CD14-positive monocyte (primary cell): ENCODE results near the gene NAPSA. TPM values are rescaled to one million over a fixed set of nuclear protein-coding genes. Genes with fewer than 3 reads are reported as not detected.
A peak's percentile ranks its signal among the peaks of the same experiment; 100 is the strongest.

Source experiments
- DNase-seq, 3 donors: peaks; one replicate each; pipeline ENCODE4 v3.0.0-alpha.2; 2011 to 2022
- H2AFZ ChIP-seq: 2 replicates; pipeline ENCODE4 v1.6.0; 2012; ENCODE audit warnings: mild to moderate bottlenecking, low read depth, low read length, inconsistent platforms; ENCODE audit not compliant: insufficient read depth, poor library complexity, severe bottlenecking
- H3K27ac ChIP-seq, 2 donors: 1 replicate in 1 of 2; 2 replicates in 1 of 2; pipeline ENCODE4 v1.5.1; 2012 to 2013; ENCODE audit warnings: low read length in 2 of 2, control low read depth in 1 of 2, inconsistent platforms in 1 of 2, low read depth in 1 of 2, mild to moderate bottlenecking in 1 of 2
- H3K27me3 ChIP-seq, 2 donors: one replicate each; pipeline versions ENCODE4 v1.6.0 to v1.6.1; 2011 to 2013; ENCODE audit warnings: low read length in 2 of 2; ENCODE audit not compliant: control insufficient read depth in 2 of 2, insufficient read depth in 2 of 2
- H3K36me3 ChIP-seq, 2 donors: replicated peaks in 1 of 2; 1 replicate in 1 of 2; 2 replicates in 1 of 2; pipeline versions ENCODE4 v1.5.1 to v1.6.1; 2012 to 2013; ENCODE audit warnings: low read length in 2 of 2, control low read depth in 1 of 2, inconsistent platforms in 1 of 2, mild to moderate bottlenecking in 1 of 2; ENCODE audit not compliant: insufficient read depth in 2 of 2, control insufficient read depth in 1 of 2
- H3K4me1 ChIP-seq, 2 donors: 1 replicate in 1 of 2; 2 replicates in 1 of 2; pipeline versions ENCODE4 v1.5.1 to v1.6.1; 2012 to 2013; ENCODE audit warnings: low read length in 2 of 2, control low read depth in 1 of 2, inconsistent platforms in 1 of 2, mild to moderate bottlenecking in 1 of 2, moderate library complexity in 1 of 2; ENCODE audit not compliant: insufficient read depth in 2 of 2, control insufficient read depth in 1 of 2
- H3K4me2 ChIP-seq: replicated peaks from 2 replicates; pipeline ENCODE3; 2012; ENCODE audit warnings: low read length, moderate library complexity, mild to moderate bottlenecking; ENCODE audit not compliant: poor library complexity, severe bottlenecking; ENCODE audit errors: extremely low read depth
- H3K4me3 ChIP-seq, 3 experiments: fragments of 200-600 bp in 1 of 3; sonication (generic) in 1 of 3; replicated peaks in 1 of 3; 1 replicate in 2 of 3; 2 replicates in 1 of 3; pipeline ENCODE4 v1.5.1; 2011 to 2013; ENCODE audit warnings: low read length in 3 of 3, mild to moderate bottlenecking in 3 of 3, control low read depth in 2 of 3, low read depth in 2 of 3, inconsistent platforms in 1 of 3, moderate library complexity in 1 of 3
- H3K79me2 ChIP-seq: 2 replicates; pipeline ENCODE4 v1.6.0; 2012; ENCODE audit warnings: mild to moderate bottlenecking, control low read depth, inconsistent platforms, low read length, moderate library complexity; ENCODE audit not compliant: insufficient read depth
- H3K9ac ChIP-seq: 2 replicates; pipeline ENCODE4 v1.6.0; 2017; ENCODE audit warnings: low read length, mild to moderate bottlenecking; ENCODE audit not compliant: insufficient read depth, poor library complexity, severe bottlenecking
- H3K9me3 ChIP-seq, 2 donors: replicated peaks in 1 of 2; 1 replicate in 1 of 2; 2 replicates in 1 of 2; pipeline versions ENCODE4 v1.5.1 to v1.6.1; 2012 to 2013; ENCODE audit warnings: low read length in 2 of 2, control low read depth in 1 of 2; ENCODE audit not compliant: control insufficient read depth in 1 of 2, insufficient read depth in 1 of 2
- H4K20me1 ChIP-seq: 2 replicates; pipeline ENCODE4 v1.6.0; 2012; ENCODE audit warnings: mild to moderate bottlenecking, low read length, control low read depth, moderate library complexity; ENCODE audit not compliant: insufficient read depth
- H3K27ac Mint-ChIP-seq, 7 donors: one replicate each; pipeline ENCODE4 v1.8.0; 2020; ENCODE audit warnings: mild to moderate bottlenecking in 7 of 7, mixed read lengths in 7 of 7, moderate library complexity in 6 of 7, inconsistent platforms in 2 of 7
- H3K27me3 Mint-ChIP-seq, 3 donors: one replicate each; pipeline ENCODE4 v1.8.0; 2021 to 2022; ENCODE audit warnings: low read depth in 3 of 3, mild to moderate bottlenecking in 3 of 3, mixed read lengths in 3 of 3, moderate library complexity in 3 of 3, inconsistent platforms in 1 of 3
- H3K36me3 Mint-ChIP-seq, 2 donors: one replicate each; pipeline ENCODE4 v1.8.0; 2020; ENCODE audit warnings: mixed read lengths in 2 of 2, inconsistent platforms in 1 of 2, mild to moderate bottlenecking in 1 of 2
- H3K4me1 Mint-ChIP-seq: one replicate; pipeline ENCODE4 v1.8.0; 2020; ENCODE audit warnings: mild to moderate bottlenecking, mixed read lengths
- H3K4me3 Mint-ChIP-seq, 2 donors: one replicate each; pipeline ENCODE4 v1.8.0; 2020; ENCODE audit warnings: mild to moderate bottlenecking in 2 of 2, mixed read lengths in 2 of 2, moderate library complexity in 1 of 2
- H3K9me3 Mint-ChIP-seq, 7 donors: one replicate each; pipeline ENCODE4 v1.8.0; 2020 to 2022; ENCODE audit warnings: mixed read lengths in 7 of 7, mild to moderate bottlenecking in 6 of 7, moderate library complexity in 6 of 7, inconsistent platforms in 2 of 7
- WGBS: methylation state at CpG from one replicate; pipeline ENCODE4 v1.1.5; 2013; ENCODE audit warnings: missing lambda C conversion rate; ENCODE audit not compliant: insufficient coverage; 5-methylcytosine and 5-hydroxymethylcytosine counted together
- intact Hi-C, 2 donors: fragments of 100-400 bp; cut with micrococcal nuclease; formaldehyde crosslinking; loops; one replicate each; pipeline versions ENCODE4 v1.15.0 to v1.15.1; 2023
- polyA minus RNA-seq: library from RNA; depleted of rRNA, polyadenylated mRNA; stranded (reverse); fragments of >200 nt; gene quantifications from 2 replicates; pipeline ENCODE4 v1.2.3, GENCODE V29; 2012
- polyA plus RNA-seq, 3 donors: library from polyadenylated mRNA; depleted of rRNA in 1 of 3; unstranded in 2 of 3; stranded (reverse) in 1 of 3; fragments of 300-500 nt in 2 of 3; fragments of >200 nt in 1 of 3; fragmentation: Illumina TruSeq in 2 of 3; gene quantifications; 1 replicate in 2 of 3; 2 replicates in 1 of 3; pipeline ENCODE4 v1.2.3, GENCODE V29; 2012 to 2021
- total RNA-seq, 12 experiments: library from RNA in 1 of 12; stranded (reverse) in 1 of 12; fragments of 120-200 nt in 1 of 12; gene quantifications; one replicate each; pipeline ENCODE4 v1.2.4 and lab custom pipeline; 2013 to 2026; ENCODE audit warnings: mixed read lengths in 6 of 12, inconsistent platforms in 1 of 12
- TF ChIP-seq, protein P1 (sequence below): fragments of 200-600 bp; IDR thresholded peaks from one replicate; pipeline ENCODE4 v1.8.0; 2022; ENCODE audit warnings: antibody characterized with exemption, mild to moderate bottlenecking

NAPSA gene
- total RNA-seq (2013), result 0.65 TPM
- 1 to 10 TPM in 1 of 3 donors, under 1 TPM in 2; 0.27 to 1.3 (median 0.52) TPM for polyA plus RNA-seq
- polyA minus RNA-seq, result 0.28 and 1.3 TPM in 2 replicates
- 0 to 1.1 (median 0.13) reads per million in 11 experiments for total RNA-seq (lab: John Stamatoyannopoulos, UW)

- peaks cover 0 to 2% of the 10 kb centered on the region in 2 donors for H3K36me3 Mint-ChIP-seq
- H3K27ac Mint-ChIP-seq, result peak within 1 kb of the TSS in 3 of 7 donors; percentile 54 to 69 (median 61)
- peaks cover 0 to 5% (median 3%) of the 10 kb centered on the region in 7 donors for H3K9me3 Mint-ChIP-seq
- Histone ChIP-seq H3K4me3 (no peak within 1 kb of the TSS), H3K27me3 (no peaks in the 10 kb centered on the region), H3K9ac (no peak within 1 kb of the TSS), H4K20me1 (no peaks in the 10 kb centered on the region), H3K27ac (no peak within 1 kb of the TSS), H3K79me2 (no peaks in the 10 kb centered on the region), H3K36me3 (no peaks in the 10 kb centered on the region), H3K4me2 (no peak within 1 kb of the TSS), H2AFZ (no peak within 1 kb of the TSS), H3K9me3 (no peaks in the 10 kb centered on the region), H3K4me1 (peaks cover 16 to 20% of the 10 kb centered on the region in 2 donors)
- 96% methylated on average over 4 of the region's 11 CpGs for WGBS
- no peak for DNase-seq
- H3K27me3 Mint-ChIP-seq, result peaks cover 0 to 8% (median 3%) of the 10 kb centered on the region in 3 donors
- H3K4me1 Mint-ChIP-seq, result peaks cover 30% of the 10 kb centered on the region
- intact Hi-C loops, result loop anchor here in 1 of 2 donors (5.0 kb wide), 2 partner anchors 47 to 197 kb away; no protein-coding TSS in a partner anchor
- no peak within 1 kb of the TSS for H3K4me3 Mint-ChIP-seq
- TF ChIP-seq, protein P1, sequence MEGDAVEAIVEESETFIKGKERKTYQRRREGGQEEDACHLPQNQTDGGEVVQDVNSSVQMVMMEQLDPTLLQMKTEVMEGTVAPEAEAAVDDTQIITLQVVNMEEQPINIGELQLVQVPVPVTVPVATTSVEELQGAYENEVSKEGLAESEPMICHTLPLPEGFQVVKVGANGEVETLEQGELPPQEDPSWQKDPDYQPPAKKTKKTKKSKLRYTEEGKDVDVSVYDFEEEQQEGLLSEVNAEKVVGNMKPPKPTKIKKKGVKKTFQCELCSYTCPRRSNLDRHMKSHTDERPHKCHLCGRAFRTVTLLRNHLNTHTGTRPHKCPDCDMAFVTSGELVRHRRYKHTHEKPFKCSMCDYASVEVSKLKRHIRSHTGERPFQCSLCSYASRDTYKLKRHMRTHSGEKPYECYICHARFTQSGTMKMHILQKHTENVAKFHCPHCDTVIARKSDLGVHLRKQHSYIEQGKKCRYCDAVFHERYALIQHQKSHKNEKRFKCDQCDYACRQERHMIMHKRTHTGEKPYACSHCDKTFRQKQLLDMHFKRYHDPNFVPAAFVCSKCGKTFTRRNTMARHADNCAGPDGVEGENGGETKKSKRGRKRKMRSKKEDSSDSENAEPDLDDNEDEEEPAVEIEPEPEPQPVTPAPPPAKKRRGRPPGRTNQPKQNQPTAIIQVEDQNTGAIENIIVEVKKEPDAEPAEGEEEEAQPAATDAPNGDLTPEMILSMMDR, result no peak
Observed at GRCh38 chr19:50365434-50366306, at the start of gene NAPSA. Gene NAPSA, minus strand, starts transcription at chr19:50365639. Its CDS starts 18 bp downstream, at chr19:50365621.

- Mint-ChIP-seq H3K4me1 (peaks cover 19% of the 10 kb centered on the region), H3K27ac (no peak overlapping the region), H3K36me3 (peaks cover 19 to 31% of the 10 kb centered on the region in 2 donors), H3K27me3 (peaks cover 3 to 7% (median 3%) of the 10 kb centered on the region in 3 donors), H3K4me3 (no peak overlapping the region), H3K9me3 (peaks cover 0 to 6% (median 0%) of the 10 kb centered on the region in 7 donors)
- H3K4me3 ChIP-seq, result no peak overlapping the region
- H3K4me2 ChIP-seq, result no peak overlapping the region
- H3K27ac ChIP-seq, result no peak overlapping the region
- intact Hi-C loops, result loop anchor here in 1 of 2 donors (5.0 kb wide), 1 partner anchor 46 kb away; the partner anchor contains the start of gene NAPSA
- no peak overlapping the region for H3K9ac ChIP-seq
- H3K36me3 ChIP-seq, result peaks cover 15 to 24% of the 10 kb centered on the region in 2 donors
- no peaks in the 10 kb centered on the region for H4K20me1 ChIP-seq
- peaks cover 0 to 4% of the 10 kb centered on the region in 2 donors for H3K9me3 ChIP-seq
- TF ChIP-seq, protein P1, result no peak
- no peak overlapping the region for H2AFZ ChIP-seq
- H3K27me3 ChIP-seq, result peaks cover 0 to 4% of the 10 kb centered on the region in 2 donors
- peaks cover 32 to 38% of the 10 kb centered on the region in 2 donors for H3K4me1 ChIP-seq
- WGBS, result 97% methylated on average over 19 of the region's 21 CpGs
- H3K79me2 ChIP-seq, result no peaks in the 10 kb centered on the region
- DNase-seq, result peak in 1 of 3 donors; percentile 3
Observed at GRCh38 chr19:50413531-50413930, 48.1 kb upstream of the NAPSA start.
